Ovary (tissue), 3 donors: ENCODE results near the gene HERPUD2.
"Not testable (repeated sequence)": the region's sequence is repeated elsewhere in the genome, so short reads cannot be mapped to it uniquely, and the experiment has no call there.

Source experiments
- CTCF ChIP-seq, 3 donors: fragments of 450-650 bp in 2 of 3; fragments of 200-600 bp in 1 of 3; IDR thresholded peaks; one replicate each; pipeline versions ENCODE4 v1.5.1 to v1.8.0; 2016 to 2022; ENCODE audit warnings: antibody characterized with exemption in 3 of 3, mild to moderate bottlenecking in 1 of 3
- POLR2A ChIP-seq: fragments of 450-650 bp; IDR thresholded peaks from one replicate; pipeline ENCODE4 v1.6.1; 2017; ENCODE audit warnings: antibody characterized with exemption, mild to moderate bottlenecking, moderate library complexity
- donor health status: DM: no; HTN: no; CAD: no.

- TF ChIP-seq CTCF (IDR thresholded peaks at IDR 0.05); POLR2A: not testable (repeated sequence)
Observed at GRCh38 chr7:35690614-35691013, 4.3 kb downstream of the HERPUD2 start.
